GM19372 (cell line): ENCODE results near the gene METTL24.
"Not testable (repeated sequence)": the region's sequence is repeated elsewhere in the genome, so short reads cannot be mapped to it uniquely, and the experiment has no call there.

Experiments
- ATAC-seq: cut with Tn5 transposase; IDR thresholded peaks from one replicate; pipeline ENCODE4 v1.9.1; 2021; ENCODE audit warnings: mild to moderate bottlenecking, low read depth, moderate library complexity; ENCODE audit not compliant: unreplicated experiment

Gene METTL24

DNA sequence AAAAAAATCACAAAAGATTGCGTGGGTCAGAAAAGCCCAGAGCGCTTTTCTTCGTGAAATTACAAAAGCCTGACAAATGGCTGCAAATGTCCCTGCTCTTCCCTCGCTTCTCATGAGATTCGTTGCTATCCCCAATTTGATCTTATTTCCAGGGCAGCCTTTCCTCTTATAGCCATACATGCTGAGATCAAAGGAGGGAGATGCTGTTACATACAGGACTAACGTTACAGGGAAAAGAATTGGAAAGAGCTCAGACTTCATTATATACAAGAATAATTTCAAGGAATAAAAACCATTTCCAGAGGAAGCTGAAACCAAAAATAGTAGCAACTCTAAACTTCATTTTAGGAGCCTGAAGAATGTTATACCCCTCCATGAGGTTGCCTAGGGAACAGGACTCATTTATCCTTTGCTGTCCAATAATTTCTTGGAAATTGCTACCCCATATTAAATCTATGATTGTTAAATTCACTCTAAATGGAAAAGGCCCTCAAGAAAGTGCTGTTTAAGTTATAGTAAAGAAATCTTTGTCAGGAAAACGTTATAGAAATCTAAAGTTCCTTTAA lies 81.0 kb downstream of the METTL24 start:
- no peak for ATAC-seq

DNA sequence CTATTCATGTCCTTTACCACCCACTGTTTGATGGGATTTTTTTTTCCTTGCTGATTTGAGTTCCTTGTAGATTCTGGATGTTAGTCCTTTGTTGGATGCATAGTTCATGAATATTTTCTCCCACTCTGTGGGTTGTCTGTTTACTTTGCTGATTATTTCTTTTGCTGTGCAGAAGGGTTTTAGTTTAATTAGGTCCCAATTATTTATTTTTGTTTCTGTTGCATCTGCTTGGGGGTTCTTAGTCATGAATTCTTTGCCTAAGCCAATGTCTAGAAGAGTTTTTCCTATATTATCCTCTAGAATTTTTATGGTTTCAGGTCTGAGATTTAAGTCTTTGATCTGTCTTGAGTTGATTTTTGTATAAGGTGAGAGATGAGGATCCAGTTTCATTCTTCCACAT lies 85.4 kb downstream of the METTL24 start:
- ATAC-seq = not testable (repeated sequence)

DNA sequence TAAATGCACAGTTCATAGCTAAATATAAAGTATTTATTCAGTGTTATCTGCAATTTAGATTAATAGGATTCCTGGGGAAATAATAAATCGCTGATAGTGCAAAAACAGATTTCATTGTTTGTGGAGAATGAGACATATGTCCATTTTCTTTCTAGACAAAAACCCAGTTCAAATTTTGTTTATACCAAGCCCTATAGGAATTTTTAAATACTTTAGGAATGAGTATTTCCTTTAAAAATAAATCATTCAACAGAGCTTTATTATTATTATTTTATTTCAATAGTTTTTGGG lies 86.5 kb downstream of the METTL24 start:
- no peak for ATAC-seq

DNA sequence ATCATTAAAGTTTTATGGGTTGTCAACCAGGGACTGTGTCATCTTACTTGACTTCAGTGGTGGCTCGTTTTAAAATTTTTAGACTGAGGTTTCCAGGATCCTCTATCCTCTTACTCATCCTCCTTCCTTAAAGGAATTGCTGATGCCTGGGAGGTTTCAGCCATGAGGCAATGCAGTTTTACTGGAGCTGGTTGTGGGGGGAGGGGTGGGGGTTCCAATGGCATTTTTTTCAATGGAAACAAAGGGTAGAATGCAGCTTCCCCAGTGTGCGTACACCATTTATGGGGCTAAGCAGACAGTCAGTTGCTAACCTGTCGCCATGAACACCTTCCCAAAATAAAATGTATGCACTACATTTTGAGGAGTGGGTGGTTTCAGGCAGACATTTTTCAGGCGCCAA lies 88.0 kb downstream of the METTL24 start:
- ATAC-seq = no peak

DNA sequence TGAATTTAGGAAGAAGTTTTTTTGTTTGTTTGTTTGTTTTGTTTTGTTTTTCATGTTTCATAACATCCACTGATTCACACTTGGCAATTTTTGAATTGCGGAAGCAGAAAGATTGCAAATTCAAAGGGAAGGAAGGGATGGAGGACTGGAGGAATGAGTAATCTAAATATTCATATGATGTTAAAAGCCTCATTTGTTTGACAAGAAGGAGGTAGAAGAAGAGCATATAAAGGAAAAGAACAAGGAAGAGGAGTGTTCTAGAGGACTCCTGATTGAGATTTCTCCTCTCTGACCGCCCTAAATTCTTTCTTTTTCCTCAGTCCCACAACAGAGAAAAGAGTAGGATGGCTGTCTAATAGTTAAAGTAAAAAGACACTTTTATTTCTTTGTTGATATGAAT lies 88.5 kb downstream of the METTL24 start:
- ATAC-seq = no peak

DNA sequence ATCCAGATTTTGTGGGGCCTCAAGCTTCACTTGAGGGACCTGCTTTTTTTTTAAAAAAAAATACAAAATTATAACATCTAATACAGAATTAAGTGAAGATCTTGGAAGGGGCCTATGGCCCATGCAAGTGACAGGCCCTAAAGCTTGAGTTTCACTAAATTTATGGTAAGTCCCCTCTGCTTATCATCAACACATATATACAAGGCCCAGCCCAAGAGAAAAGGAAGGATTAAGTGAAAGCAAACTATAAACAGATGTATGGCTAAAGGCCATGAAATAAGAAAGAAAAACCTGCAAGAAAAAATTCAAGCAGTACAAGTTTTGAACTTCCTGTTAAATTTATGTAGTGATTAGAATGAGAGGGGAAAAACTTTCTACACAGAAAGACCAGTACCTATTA lies 91.2 kb downstream of the METTL24 start:
- ATAC-seq = no peak

DNA sequence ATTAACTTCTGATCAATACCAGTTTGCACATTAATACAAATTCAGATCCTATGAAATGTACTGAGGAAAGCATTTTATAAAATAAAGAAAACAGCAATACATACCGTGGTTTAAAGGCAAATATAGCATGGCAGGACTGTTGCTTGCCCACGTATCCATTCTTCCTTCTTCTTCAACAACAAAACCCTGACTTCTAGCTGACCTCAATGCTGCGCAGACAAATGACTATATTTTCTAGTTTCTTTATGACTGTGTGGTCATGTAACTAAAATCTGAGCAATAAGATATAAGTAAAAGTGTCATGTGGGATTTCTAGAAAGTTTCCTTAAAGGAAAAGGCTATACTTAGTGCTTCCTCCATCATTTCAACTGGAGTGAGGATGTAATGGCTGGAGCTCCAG lies 92.9 kb downstream of the METTL24 start:
- no peak for ATAC-seq

DNA sequence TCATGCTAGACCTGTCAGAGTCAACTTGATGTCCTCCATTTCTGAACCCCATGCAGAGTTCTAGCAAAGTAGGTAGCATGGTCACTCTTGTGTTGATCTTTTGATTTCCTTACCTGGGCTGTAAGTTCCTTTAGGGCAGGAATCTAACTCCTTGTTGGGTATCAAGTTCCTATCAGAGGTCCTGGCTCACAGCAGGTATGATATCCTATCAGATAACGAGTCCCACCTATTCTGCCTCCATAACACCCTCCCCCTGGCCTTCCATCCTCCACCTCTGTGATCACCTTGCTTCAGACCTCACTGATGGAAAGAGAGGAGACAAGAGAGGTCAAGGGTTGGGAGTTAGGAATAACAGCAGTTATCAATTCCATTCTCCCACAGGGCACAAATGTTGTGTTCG lies 101.8 kb downstream of the METTL24 start:
- ATAC-seq = no peak

DNA sequence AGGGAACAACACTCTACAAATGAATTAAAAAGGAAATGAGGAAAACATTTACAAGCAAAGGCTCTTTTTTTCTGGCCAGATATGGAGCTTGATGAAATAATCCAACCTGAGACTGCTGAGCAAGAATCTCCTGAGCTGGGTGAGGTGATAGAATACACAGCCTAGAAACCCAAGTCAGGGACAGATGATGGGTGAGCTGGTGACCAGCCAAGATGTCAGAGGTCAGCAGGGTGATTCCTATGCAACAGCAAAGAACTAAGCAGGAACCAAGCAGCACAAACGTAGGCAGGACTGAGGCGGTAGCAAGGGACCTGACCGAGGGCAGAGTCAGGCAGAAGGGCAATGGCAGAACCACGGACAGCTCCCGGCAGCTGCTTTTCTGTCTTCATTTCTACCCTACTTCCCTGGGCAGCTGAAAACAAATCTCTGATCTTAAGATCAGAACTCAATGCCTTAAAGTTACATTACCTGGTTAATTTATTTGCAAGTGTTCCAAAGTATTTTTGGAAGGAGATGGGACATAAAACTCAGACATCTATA lies 102.9 kb downstream of the METTL24 start:
- ATAC-seq = no peak

DNA sequence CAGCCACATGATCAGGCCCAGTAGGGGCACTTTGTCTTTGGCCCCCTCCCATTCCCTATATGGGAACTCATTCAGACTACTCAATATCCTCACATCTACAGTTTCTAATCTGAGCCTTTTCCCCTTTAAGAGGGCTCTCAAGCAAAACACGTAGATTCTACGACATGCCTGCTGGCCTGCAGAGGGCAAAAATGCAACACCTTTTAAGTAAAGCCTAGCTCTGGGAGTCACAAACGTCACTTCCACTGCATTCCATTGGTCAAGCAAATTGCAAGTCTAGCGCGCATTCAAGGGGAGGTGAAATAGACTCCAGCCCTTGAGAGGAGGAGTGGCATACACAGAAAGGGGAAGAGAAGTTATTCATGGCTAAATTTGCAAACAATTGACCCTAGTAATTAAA lies 107.3 kb downstream of the METTL24 start:
- ATAC-seq = no peak

DNA sequence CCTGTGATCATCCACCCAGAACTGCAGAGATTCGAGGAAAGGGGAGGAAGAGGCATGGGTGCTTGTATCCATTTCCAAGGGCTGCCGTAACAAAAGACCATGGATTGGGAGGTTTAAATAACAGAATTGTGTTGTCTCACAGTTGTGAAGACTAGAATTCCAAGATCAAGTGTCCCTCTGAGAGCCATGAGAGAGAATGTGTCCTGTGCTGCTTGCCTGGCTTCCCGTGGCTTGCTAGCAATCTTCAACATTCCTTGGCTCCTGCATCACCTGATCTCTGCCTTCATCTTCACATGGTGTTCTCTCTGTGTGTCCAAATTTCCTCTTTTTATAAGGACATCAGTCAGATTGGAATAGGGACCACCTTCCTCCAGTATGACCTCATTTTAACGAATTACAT lies 108.1 kb downstream of the METTL24 start:
- ATAC-seq = no peak

DNA sequence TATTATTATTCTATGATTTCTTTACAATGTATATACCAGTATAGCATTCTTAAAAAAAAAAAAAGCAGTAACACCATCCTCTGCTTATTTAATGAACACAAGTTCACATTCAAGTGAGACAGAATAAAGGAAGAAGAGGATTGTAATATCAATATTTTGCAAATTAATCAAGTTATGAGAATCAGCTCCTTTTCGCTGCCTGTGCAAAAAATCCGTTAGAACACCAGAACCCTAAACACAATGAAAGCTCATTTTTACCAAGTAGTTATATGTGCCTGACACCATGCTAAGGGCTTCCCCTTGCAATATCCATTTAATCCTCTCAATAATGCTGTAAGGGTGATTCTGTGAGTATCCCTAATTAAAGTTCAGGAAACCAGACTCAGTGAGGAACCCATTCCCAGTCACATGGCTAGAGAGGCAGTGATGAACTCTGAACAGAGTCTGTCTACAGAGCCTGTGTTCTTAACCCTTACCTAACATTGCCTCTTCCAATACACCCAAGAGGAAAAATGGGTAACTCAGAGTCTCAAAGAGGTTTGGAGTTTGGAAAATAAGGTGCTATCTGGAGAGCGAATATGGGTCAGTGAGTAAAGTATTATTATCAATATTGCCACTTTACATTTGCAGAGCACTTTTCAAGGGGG lies 111.1 kb downstream of the METTL24 start:
- no peak for ATAC-seq

DNA sequence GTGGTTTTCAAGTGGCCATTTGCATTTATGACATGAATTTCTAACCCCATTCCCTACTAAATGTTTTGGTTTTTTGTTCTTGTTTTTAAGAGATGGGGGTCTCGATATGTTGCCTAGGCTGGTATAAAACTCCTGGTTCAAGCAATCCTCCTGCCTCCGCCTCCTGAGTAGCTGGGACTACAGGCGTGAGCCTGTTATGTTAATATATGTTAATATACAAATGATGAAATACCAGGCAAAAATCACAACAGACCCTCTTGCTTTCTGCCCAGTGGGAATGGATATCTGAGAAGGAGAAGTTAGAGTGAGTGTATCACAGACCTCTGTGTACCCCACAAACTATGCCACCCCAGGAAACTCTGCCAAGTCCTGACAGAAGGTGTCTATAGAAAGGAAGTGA lies 111.8 kb downstream of the METTL24 start:
- ATAC-seq = no peak

DNA sequence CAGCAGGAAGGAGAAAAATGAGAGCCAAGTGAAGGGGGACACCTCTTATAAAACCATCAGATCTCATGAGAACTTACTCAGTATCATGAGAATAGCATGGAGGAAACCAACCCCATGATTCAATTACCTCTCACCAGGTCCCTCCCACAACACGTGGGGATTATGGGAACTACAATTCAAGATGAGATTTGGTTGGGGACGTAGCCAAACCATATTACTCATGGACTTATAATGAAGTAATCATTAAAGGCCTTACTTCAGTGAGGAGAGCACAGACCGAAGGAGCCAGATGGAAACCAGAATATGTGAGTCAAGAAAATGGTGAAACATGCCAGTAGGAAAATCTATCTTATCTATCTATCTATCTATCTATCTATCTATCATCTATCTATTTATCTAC lies 113.5 kb downstream of the METTL24 start:
- not testable (repeated sequence) for ATAC-seq

DNA sequence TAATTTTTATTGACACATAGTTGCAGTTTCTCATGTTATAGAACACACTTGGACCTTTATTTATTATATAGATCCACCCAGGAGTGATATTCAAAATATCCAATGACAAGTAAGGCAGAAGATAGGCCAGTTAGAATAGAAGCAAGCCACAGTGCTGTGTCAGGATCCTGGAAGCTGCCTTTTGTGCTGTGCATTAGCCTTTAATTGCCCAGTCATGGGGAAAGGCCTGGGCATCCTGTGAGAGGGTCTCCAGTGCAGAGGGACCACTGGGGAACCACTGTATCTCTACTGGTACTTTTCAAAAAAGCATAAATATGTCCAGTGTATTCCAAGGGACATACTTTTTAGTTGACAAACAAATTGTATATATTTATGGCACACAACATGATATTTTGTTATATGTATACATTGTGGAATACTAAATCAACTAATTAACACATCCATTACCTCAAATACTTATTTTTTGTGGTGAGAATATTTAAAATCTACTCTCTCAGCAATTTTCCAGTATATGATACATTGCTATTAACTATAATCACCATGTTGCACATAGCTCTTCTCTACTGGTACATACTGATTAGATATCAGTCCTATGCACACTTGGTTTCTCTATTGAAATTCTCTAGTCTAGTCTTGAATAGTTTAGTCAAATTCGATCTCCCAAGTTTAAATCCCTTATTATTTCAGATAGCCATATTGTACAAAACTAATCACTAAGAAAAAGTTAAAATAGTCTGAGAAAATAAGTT lies 118.4 kb downstream of the METTL24 start:
- no peak for ATAC-seq

DNA sequence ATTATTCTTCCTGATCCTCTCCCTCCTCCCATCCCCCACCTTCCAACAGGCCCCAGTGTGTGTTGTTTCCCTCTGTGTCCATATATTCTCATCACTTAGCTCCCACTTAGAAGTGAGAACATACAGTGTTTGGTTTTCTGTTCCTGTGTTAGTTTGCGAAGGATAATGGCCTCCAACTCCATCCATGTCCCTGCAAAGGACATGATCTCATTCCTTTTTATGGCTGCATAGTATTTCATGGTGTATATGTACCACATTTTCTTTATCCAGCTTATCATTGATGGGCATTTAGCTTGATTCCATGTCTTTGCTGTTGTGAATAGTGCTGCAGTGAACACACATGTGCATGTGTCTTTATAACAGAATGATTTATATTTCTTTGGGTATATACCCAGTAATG lies 122.1 kb downstream of the METTL24 start:
- ATAC-seq = not testable (repeated sequence)

DNA sequence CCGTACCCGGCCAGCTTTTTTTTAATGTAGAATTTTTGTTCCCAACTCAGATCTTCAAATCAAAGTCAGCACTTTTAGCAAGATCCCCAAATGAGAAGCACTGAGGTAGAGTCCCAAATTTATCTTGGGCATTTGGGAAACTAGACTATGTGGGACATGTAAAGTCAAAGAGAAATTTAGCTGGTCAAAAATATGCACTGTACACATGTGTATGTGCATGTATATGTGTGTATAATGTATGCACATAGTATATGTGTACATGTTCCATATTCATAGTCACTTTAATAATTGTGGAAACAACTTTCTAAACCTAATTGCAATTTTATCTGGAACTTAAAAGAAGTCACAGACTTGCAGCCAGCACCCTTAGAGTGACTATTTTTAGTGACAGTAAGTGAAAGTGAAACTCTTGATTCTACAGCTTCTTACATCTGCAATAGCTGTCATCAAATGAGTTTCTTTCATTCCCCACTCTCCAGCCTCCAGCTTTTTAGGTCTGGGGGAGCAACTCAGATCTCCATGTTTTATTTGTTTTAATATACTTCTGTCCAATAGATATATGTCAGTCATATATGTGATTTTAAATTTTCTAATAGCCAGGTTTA lies 124.3 kb downstream of the METTL24 start:
- peak; percentile 92 for ATAC-seq

DNA sequence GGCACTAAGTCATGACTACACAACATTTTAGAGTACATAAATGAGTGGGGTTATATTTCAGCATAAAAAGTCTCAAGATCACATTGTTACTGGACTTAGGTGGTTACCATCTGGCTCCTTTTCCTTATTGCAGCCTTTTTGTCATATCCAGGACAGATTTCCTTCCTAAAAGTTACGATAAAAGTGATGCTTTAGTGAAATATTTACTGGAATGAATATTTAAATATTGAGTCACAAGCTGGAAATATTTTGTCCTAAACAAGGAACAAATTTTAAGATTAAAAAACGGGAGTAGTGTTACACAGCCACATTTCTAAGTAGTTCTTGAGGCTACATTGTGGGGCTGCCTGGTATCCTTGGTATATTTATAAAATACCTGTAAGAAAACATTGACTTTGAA lies 125.7 kb downstream of the METTL24 start:
- no peak for ATAC-seq

DNA sequence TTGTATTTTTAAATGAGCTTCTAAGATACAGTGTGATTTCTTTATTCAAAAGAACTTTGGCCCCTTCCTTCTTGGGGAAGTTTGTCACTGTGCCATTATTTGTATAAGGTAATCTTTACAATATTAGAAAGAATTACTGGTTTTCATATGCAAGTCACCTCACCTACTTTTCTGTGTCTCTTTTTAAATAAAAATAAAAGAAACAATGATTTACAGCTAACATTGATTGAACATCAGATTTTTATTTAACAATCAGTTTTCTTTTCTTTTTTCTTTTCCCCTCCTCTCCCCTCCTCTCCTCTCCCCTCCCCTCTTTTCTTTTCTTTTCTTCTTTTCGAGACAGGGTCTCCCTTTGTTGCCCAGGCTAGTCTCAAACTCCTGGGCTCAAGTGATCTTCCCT lies 131.9 kb downstream of the METTL24 start:
- no peak for ATAC-seq

DNA sequence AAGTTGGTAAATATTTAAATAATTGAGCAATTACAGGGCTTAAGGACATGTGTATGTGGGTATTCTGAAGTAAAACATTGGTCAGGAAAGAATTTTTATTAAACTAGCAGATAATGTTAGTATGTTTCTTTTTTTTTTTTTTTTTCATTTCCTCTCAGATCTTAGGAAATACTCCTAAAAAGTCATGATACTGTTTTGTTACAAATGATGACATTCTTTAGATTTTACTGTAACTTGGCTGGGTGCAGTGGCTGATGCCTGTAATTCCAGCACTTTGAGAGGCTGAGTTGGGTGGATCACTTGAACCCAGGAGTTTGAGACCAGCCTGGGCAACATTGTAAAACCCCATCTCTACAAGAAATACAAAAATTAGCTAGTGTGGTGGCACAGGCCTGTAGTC lies 136.4 kb downstream of the METTL24 start:
- no peak for ATAC-seq

DNA sequence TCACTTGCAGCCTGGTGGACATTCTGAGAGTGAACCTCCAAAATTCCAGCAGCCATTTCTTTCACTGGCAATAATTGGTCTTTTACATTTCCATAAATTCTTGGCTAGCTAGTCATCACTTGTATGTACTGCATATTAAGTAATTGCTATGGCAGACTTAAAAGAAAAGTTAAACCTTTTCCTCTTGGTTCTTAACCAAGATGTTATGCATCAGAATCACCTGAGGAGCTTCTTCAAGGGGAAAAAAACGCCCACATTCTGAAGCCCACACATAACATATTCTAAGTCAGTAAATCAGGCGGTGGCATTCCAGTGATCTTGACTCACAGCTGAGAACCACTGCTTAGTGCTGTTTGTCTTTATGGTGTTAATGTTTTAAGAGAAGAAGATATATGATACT lies 140.9 kb downstream of the METTL24 start:
- no peak for ATAC-seq

DNA sequence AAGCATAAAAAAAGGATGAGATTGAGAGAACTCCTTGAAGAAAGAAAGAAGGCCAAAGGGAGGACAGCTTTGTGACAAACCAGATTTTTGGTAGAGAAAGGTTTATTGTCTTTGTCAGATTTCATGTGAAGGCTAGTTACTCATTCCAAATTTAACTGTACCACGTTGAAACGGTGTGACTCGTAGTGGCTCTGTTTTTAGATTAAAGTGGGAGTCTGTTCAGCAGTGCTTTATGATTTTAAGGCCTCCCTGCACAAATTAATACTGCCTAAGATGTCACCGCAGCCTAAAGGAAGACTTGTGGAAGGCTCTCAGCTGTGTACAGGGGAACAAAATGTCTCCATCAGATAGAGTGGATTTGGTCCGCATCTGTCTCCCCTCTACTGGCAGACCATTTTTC lies 142.0 kb downstream of the METTL24 start:
- ATAC-seq = no peak
